Fibroblast of skin of left quadriceps (primary cell): ENCODE data around the gene KCNJ12.
"Not testable (repeated sequence)": the region's sequence is repeated elsewhere in the genome, so short reads cannot be mapped to it uniquely, and the experiment has no call there.

Experiments used
- DNase-seq, 2 experiments: peaks; one replicate each; pipeline ENCODE4 v3.0.0-alpha.2; 2013; ENCODE audit warnings: low read depth in 2 of 2

The KCNJ12 gene

DNA sequence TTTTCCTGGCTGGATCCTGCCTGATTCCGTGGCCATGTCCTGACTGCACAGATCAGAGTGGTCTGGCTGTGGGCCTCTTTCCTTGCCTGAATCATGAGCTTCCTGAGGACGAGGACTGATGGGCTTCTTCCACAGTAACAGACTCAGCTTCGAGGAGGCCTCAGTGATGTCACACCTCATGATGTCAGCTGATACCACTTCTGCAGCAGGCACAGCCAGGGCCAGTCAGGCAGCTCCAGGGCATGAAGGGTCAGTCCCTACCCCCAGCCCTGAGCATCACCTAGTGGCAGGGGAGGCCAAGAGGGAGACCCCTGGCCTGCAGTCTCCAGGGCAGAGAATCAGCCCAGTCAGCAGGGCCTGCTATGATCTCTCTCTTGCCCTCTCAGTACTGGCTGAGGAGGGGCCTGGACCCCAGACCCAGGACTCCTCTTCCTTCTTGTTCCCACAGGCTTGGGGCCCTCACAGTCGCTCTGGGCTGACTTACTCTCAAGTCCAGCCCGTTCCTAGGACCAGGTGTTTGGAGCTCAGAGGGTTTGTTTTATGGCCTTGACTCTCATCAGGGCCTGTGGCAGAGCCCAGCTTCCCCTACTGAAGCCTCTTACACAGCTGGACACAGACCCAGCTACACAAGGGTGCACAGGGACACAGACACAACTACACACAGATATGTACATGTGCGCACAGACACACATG lies 26.7 kb upstream of the KCNJ12 start:
- not testable (repeated sequence) for DNase-seq

DNA sequence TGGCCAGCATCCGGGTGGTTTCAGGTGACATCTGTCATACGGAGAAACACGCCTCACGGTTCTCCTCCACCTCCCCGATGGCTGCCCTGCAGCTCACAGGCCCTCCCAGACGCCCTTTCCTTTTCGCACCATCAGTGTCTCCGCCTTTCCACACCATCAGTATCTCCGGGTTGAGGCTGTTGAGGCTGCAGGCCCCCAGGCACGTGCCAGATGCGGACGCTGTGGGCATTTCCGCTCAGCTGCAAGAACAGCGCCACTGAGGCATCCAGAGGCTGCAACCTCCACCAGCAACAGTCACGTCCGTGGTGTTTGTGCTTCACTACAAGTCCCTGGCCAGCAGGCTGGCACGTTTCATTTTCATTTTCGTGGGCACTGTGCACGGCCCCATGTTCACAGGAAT lies 25.7 kb upstream of the KCNJ12 start:
- DNase-seq = not testable (repeated sequence)

DNA sequence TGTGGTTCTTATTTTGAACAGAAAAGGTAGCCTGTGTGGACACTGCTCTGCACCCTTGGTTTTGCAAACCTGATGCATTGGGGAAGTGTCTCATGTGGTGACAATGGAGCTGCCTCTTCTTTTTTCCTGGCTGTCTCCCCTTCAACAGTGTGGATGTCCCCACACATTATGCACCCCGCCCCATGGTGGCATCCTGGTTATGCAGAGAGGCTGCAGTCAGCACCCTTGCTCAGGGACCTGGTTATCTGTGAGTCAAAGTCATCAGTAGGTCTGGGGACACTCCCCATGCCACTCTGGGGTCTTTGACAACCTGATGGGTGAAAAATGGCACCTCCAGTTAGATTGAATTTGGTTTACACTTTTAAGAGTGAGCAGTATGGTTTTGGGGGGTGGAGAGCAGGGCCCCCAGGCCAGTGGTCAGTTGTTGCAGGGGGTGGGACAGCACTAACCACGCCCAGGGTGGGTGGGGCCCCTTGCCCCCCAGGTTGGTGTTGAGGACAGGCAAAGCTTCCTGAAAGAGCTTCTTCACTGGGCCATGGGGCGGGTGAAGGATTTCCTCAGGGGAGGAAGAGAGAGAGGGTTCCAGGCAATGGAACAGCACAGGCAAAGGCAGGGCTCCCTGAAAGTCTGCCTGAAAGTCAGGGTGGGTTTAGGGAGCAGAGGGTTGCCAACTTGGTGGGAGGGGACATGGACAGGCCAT lies 24.6 kb upstream of the KCNJ12 start:
- DNase-seq = no peak

DNA sequence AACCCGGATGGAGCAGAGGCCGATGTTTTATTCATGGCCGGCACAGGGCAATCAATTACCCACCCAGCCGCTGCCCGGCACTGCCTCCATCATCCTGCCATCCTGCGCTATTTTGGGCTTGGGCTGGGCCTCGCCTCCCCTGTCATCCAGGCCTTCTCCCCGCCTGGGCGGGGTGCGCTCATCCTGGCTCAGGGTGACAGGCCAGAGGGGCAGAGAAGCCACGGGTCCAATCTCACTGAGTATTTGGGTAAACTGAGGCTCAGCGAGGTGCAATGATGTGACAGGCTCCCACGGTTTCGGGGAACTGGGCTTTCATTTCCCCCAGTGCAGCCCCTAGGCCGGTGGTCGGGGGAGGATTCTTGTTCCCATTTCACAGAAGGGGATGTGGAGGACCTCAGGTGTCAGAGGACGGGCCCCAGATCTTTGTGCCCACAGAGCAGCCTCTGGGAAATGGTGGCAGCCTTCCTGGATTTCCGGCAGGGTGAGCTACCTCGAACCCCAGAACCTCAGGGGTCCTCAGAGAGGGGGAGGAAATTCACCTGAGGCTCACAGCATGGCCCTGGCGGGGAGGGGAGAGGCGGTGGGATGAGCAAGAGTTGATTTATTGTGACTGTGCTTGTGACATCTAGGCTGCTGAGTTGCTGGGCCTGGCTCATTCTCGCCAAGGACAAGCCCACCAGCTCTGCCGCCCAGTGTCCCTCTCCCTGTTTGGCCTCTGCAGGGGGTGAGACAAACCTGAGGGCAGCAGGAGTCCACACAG lies 23.8 kb upstream of the KCNJ12 start:
- DNase-seq = no peak

- no peak for DNase-seq
Observed at GRCh38 chr17:21352981-21353265, 23.2 kb upstream of the KCNJ12 start.

- DNase-seq = no peak
Observed at GRCh38 chr17:21353326-21354010, 22.7 kb upstream of the KCNJ12 start.

- DNase-seq = no peak
Observed at GRCh38 chr17:21354796-21355385, 21.3 kb upstream of the KCNJ12 start.

GRCh38 chr17:21355586-21355985 lies 20.6 kb upstream of the KCNJ12 start:
- DNase-seq = no peak

- no peak for DNase-seq
Observed at GRCh38 chr17:21356537-21357127, 19.5 kb upstream of the KCNJ12 start.

- DNase-seq = no peak
Observed at GRCh38 chr17:21357281-21357680, 18.9 kb upstream of the KCNJ12 start.

- no peak for DNase-seq
Observed at GRCh38 chr17:21357696-21358656, 18.2 kb upstream of the KCNJ12 start.

GRCh38 chr17:21358682-21359482 lies 17.3 kb upstream of the KCNJ12 start:
- DNase-seq = no peak

DNA sequence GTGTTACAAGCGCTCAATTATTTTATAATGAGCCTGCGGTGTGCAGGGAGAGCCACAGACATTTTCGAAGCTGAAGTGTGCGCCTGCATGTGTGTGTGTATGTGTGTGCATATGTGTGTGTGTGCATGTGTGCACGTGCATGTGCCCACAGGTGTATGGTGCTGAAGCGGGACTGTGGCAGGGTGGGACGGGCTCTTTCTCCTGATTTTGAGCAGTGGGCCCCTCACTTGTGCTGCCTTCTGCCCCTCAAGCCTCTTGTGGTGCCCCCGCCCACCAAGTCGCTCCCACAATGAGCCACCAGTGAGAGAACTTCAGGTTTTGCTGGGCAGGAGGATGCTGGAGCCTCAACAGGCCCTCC lies 16.7 kb upstream of the KCNJ12 start:
- DNase-seq = no peak

GRCh38 chr17:21360048-21360447 lies 16.1 kb upstream of the KCNJ12 start:
- no peak for DNase-seq

DNA sequence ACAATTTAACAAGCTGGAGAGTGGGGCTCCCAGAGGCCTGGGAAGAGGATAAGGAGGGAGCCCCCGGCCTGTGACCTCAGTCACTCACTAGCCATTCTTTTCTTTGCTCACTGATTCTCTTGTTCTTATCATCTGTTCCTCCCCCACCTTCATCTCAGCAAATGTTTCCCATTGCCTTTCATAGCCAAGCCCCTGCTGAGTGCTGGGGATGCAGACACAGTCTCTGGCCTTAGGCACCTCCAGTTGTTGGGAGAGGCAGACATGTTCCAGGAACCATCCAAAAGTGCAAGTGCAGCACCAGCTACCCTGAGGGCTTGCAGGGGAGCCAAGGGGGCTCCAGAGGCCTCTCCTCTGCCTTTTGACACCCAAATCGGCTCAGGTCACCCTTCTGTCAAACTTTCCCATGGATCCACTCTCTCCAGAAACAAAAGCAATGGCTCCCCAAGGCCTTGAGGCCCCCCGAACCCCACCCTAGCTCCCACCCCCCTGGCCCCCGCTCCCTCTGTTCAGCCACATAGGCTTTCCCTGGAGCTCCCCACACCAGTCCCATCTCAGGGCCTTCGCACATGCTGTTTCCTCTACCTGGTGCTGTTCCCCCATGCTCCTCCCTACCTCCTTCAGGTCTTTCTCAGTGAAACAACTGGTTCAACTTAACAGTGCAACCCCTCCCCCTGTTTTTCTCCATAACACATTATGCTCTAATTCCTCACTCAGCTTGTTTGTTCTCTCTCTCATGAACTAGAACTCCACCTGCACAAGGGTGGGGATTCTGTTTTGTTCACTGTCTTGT lies 14.9 kb upstream of the KCNJ12 start:
- no peak for DNase-seq

- DNase-seq = no peak
Observed at GRCh38 chr17:21362331-21362931, 13.7 kb upstream of the KCNJ12 start.

- no peak for DNase-seq
Observed at GRCh38 chr17:21363776-21364642, 12.1 kb upstream of the KCNJ12 start.

- no peak for DNase-seq
Observed at GRCh38 chr17:21365016-21365415, 11.1 kb upstream of the KCNJ12 start.
